WTC11 (cell line): ENCODE data around the gene ATP5F1D.

ENCODE experiments used
- CTCF ChIP-seq: fragments of 200-600 bp; IDR thresholded peaks from 2 replicates; pipeline ENCODE4 v1.8.0; 2022; ENCODE audit warnings: antibody characterized with exemption
- USF1 ChIP-seq: sonication (generic); formaldehyde crosslinking; IDR thresholded peaks from 2 replicates; pipeline ENCODE4 v1.8.0; 2022; ENCODE audit warnings: mild to moderate bottlenecking, missing genetic modification reagents
- ZNF138 ChIP-seq: sonication (generic); formaldehyde crosslinking; conservative IDR thresholded peaks from 2 replicates; pipeline ENCODE4 v1.8.1; 2022; ENCODE audit warnings: mild to moderate bottlenecking, moderate library complexity, missing genetic modification reagents
- ZNF425 ChIP-seq: fragments of 250-450 bp; sonication (Bioruptor Pico); conservative IDR thresholded peaks from 2 replicates; pipeline ENCODE4 v1.9.0; 2021; ENCODE audit warnings: mild to moderate bottlenecking

- TF ChIP-seq CTCF (no peak), ZNF425 (CRISPR knock-in tag) (no peak), USF1 (CRISPR knock-in tag) (no peak), ZNF138 (CRISPR knock-in tag) (no peak)
These were observed 3.7 kb upstream of the ATP5F1D start, which contains the start of gene CBARP for GRCh38 chr19:1237754-1238368.
